Measurements from ENCODE around the gene KIF20A. TPM values are rescaled to one million over a fixed set of nuclear protein-coding genes. Genes with fewer than 3 reads are reported as not detected.
"Not testable (repeated sequence)": the region's sequence is repeated elsewhere in the genome, so short reads cannot be mapped to it uniquely, and the experiment has no call there.

The KIF20A gene
- total RNA-seq, 1 donor from 2014 or later, result 158 TPM

GRCh38 chr5:138188626-138189025, 9.7 kb downstream of the KIF20A start:
- no peak for DNase-seq (ENCODE audit: low spot score)
- Mint-ChIP-seq H3K27ac (no peak overlapping the region), H3K27me3 (ENCODE audit: insufficient read depth, low read depth) (no peaks in the 10 kb centered on the region), H3K4me1 (no peaks in the 10 kb centered on the region), H3K36me3 (peaks cover 38% of the 10 kb centered on the region), H3K4me3 (no peak overlapping the region), H3K9me3 (no peaks in the 10 kb centered on the region)
- Histone ChIP-seq H3K4me1 (no peaks in the 10 kb centered on the region), H3K36me3 (peaks cover 16% of the 10 kb centered on the region), H3K79me2 (ENCODE audit: low read depth) (no peaks in the 10 kb centered on the region), H3K27ac (no peak overlapping the region), H3K27me3 (no peaks in the 10 kb centered on the region), H3K4me2 (no peak overlapping the region), H3K4me3 (no peak overlapping the region), H4K20me1 (ENCODE audit: low read depth) (peaks cover 4% of the 10 kb centered on the region), H3F3A (ENCODE audit: low read depth) (peaks cover 56% of the 10 kb centered on the region), H3K9ac (no peak overlapping the region), H2AFZ (replicated peaks) (no peak overlapping the region), H3K9me3 (ENCODE audit: low read depth) (no peaks in the 10 kb centered on the region)
- TF ChIP-seq CTCF (IDR thresholded peaks at IDR 0.05), result no peak
- TF ChIP-seq EZH2 (IDR thresholded peaks at IDR 0.05), result no peak
- no peak for TF ChIP-seq EZH2phosphoT487 (IDR thresholded peaks at IDR 0.05)

GRCh38 chr5:138192826-138193225, 13.9 kb downstream of the KIF20A start:
- H3K36me3 ChIP-seq, result peaks cover 6% of the 10 kb centered on the region
- Mint-ChIP-seq H3K9me3 (no peaks in the 10 kb centered on the region), H3K4me1 (no peaks in the 10 kb centered on the region), H3K36me3 (peaks cover 19% of the 10 kb centered on the region), H3K27ac (no peak overlapping the region), H3K4me3 (no peak overlapping the region), H3K27me3 (ENCODE audit: insufficient read depth, low read depth) (no peaks in the 10 kb centered on the region)
- no peaks in the 10 kb centered on the region for H3K4me1 ChIP-seq
- H3K9ac ChIP-seq, result no peak overlapping the region
- no peaks in the 10 kb centered on the region for H3K79me2 ChIP-seq (ENCODE audit: low read depth)
- H4K20me1 ChIP-seq (ENCODE audit: low read depth), result no peaks in the 10 kb centered on the region
- no peak overlapping the region for H3K4me2 ChIP-seq
- no peak overlapping the region for H3K27ac ChIP-seq
- TF ChIP-seq EZH2phosphoT487 (IDR thresholded peaks at IDR 0.05) (no peak), EZH2 (IDR thresholded peaks at IDR 0.05) (no peak), CTCF (IDR thresholded peaks at IDR 0.05) (no peak)
- no peaks in the 10 kb centered on the region for H3K9me3 ChIP-seq (ENCODE audit: low read depth)
- DNase-seq (ENCODE audit: low spot score), result no peak
- no peak overlapping the region for H3K4me3 ChIP-seq
- H3K27me3 ChIP-seq, result no peaks in the 10 kb centered on the region
- H2AFZ ChIP-seq (replicated peaks), result no peak overlapping the region
- peaks cover 30% of the 10 kb centered on the region for H3F3A ChIP-seq (ENCODE audit: low read depth)

GRCh38 chr5:138193859-138194258, 14.9 kb downstream of the KIF20A start:
- not testable (repeated sequence) for H3K4me2 ChIP-seq; H3K9me3 ChIP-seq (ENCODE audit: low read depth); H3K9ac ChIP-seq; H3K27ac ChIP-seq; H4K20me1 ChIP-seq (ENCODE audit: low read depth); H3K27ac Mint-ChIP-seq; H2AFZ ChIP-seq (replicated peaks); H3K4me3 Mint-ChIP-seq; H3K4me1 ChIP-seq; H3K79me2 ChIP-seq (ENCODE audit: low read depth); H3K4me1 Mint-ChIP-seq; H3K9me3 Mint-ChIP-seq; H3K27me3 ChIP-seq; H3K4me3 ChIP-seq; H3K27me3 Mint-ChIP-seq (ENCODE audit: insufficient read depth, low read depth); DNase-seq (ENCODE audit: low spot score)
- H3K36me3 Mint-ChIP-seq, result peaks cover 18% of the 10 kb centered on the region
- peaks cover 11% of the 10 kb centered on the region for H3K36me3 ChIP-seq
- H3F3A ChIP-seq (ENCODE audit: low read depth), result peaks cover 20% of the 10 kb centered on the region

GRCh38 chr5:138210985-138211384, 32.1 kb downstream of the KIF20A start:
- Histone ChIP-seq H4K20me1 (ENCODE audit: low read depth) (peaks cover 6% of the 10 kb centered on the region), H2AFZ (replicated peaks) (no peak overlapping the region), H3K4me2 (no peak overlapping the region), H3K9me3 (ENCODE audit: low read depth) (no peaks in the 10 kb centered on the region), H3K4me1 (peaks cover 6% of the 10 kb centered on the region), H3K4me3 (no peak overlapping the region), H3K27ac (no peak overlapping the region), H3K36me3 (no peaks in the 10 kb centered on the region), H3F3A (ENCODE audit: low read depth) (peaks cover 7% of the 10 kb centered on the region), H3K27me3 (no peaks in the 10 kb centered on the region), H3K9ac (no peak overlapping the region), H3K79me2 (ENCODE audit: low read depth) (peaks cover 72% of the 10 kb centered on the region)
- Mint-ChIP-seq H3K27me3 (ENCODE audit: insufficient read depth, low read depth) (peaks cover 2% of the 10 kb centered on the region), H3K4me1 (peaks cover 19% of the 10 kb centered on the region), H3K36me3 (peaks cover 8% of the 10 kb centered on the region), H3K27ac (no peak overlapping the region), H3K4me3 (peak overlapping the region; percentile 65), H3K9me3 (no peaks in the 10 kb centered on the region)
- TF ChIP-seq CTCF (IDR thresholded peaks at IDR 0.05), result no peak
- no peak for DNase-seq (ENCODE audit: low spot score)

Measured in neural progenitor cell (in vitro differentiated cells).